Measurements from ENCODE around the gene LAGE3. TPM values are rescaled to one million over a fixed set of nuclear protein-coding genes. Genes with fewer than 3 reads are reported as not detected.

Gene LAGE3
- total RNA-seq, 1 experiment from 2014 or later = 175 TPM

DNA sequence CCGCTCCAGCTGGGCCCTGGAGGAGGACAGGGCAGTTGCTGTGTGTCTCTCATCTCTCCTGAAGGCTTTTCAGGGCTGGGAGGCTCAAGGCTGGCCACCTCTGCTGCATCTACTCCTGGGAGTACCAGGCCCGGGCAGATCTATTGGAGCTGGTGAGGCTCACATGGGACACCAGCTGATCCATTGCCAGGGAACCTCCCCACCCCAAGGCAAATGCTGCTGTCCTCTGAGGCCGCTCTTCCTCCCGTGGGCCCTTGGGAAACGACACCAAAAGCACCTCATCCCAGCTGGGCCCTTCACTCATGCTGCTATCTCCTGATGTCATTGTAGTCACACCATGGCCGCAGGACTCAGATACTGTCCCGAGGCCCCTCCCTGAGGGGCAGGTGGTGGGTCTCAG is 3.7 kb upstream of the LAGE3 start:
- intact Hi-C loops (cut with micrococcal nuclease; ENCODE audit: unreplicated experiment) = no loop called here
- Histone ChIP-seq H3K27me3 (ENCODE audit: control insufficient read depth, insufficient read depth, low read length) (no peaks in the 10 kb centered on the region), H3K36me3 (ENCODE audit: control insufficient read depth, insufficient read depth, low read length) (no peaks in the 10 kb centered on the region), H3K27ac (ENCODE audit: low read length) (no peak overlapping the region), H3K4me3 (ENCODE audit: low read depth in 2 of 2, low read length in 2 of 2) (no peak overlapping the region), H3K9me3 (ENCODE audit: control insufficient read depth, insufficient read depth, low read depth, low read length) (no peaks in the 10 kb centered on the region), H3K4me1 (ENCODE audit: control insufficient read depth, insufficient read depth, low read length) (peaks cover 24% of the 10 kb centered on the region)
- TF ChIP-seq, protein P1, sequence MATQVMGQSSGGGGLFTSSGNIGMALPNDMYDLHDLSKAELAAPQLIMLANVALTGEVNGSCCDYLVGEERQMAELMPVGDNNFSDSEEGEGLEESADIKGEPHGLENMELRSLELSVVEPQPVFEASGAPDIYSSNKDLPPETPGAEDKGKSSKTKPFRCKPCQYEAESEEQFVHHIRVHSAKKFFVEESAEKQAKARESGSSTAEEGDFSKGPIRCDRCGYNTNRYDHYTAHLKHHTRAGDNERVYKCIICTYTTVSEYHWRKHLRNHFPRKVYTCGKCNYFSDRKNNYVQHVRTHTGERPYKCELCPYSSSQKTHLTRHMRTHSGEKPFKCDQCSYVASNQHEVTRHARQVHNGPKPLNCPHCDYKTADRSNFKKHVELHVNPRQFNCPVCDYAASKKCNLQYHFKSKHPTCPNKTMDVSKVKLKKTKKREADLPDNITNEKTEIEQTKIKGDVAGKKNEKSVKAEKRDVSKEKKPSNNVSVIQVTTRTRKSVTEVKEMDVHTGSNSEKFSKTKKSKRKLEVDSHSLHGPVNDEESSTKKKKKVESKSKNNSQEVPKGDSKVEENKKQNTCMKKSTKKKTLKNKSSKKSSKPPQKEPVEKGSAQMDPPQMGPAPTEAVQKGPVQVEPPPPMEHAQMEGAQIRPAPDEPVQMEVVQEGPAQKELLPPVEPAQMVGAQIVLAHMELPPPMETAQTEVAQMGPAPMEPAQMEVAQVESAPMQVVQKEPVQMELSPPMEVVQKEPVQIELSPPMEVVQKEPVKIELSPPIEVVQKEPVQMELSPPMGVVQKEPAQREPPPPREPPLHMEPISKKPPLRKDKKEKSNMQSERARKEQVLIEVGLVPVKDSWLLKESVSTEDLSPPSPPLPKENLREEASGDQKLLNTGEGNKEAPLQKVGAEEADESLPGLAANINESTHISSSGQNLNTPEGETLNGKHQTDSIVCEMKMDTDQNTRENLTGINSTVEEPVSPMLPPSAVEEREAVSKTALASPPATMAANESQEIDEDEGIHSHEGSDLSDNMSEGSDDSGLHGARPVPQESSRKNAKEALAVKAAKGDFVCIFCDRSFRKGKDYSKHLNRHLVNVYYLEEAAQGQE (IDR thresholded peaks at IDR 0.05; ENCODE audit: insufficient read depth in 1 of 2, low read depth in 2 of 2, low read length in 1 of 2) = no peak
- TF ChIP-seq POLR2AphosphoS5 (IDR thresholded peaks at IDR 0.05; ENCODE audit: low read depth, low read length) (no peak), SIN3A (IDR thresholded peaks at IDR 0.05; ENCODE audit: borderline replicate concordance, insufficient read depth, low read depth, low read length) (no peak), TCF7L2 (IDR thresholded peaks at IDR 0.05; ENCODE audit: low read depth, low read length) (no peak)
- TF ChIP-seq, protein P2, sequence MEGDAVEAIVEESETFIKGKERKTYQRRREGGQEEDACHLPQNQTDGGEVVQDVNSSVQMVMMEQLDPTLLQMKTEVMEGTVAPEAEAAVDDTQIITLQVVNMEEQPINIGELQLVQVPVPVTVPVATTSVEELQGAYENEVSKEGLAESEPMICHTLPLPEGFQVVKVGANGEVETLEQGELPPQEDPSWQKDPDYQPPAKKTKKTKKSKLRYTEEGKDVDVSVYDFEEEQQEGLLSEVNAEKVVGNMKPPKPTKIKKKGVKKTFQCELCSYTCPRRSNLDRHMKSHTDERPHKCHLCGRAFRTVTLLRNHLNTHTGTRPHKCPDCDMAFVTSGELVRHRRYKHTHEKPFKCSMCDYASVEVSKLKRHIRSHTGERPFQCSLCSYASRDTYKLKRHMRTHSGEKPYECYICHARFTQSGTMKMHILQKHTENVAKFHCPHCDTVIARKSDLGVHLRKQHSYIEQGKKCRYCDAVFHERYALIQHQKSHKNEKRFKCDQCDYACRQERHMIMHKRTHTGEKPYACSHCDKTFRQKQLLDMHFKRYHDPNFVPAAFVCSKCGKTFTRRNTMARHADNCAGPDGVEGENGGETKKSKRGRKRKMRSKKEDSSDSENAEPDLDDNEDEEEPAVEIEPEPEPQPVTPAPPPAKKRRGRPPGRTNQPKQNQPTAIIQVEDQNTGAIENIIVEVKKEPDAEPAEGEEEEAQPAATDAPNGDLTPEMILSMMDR (IDR thresholded peaks at IDR 0.05) = no peak
- CTCF ChIA-PET = no interaction called here
- DNase-seq (ENCODE audit: low read depth, low spot score) = no peak
- POLR2A ChIA-PET = no interaction called here
- BruUV-seq (replicated peaks) = no TSS peak
- no peak for ATAC-seq
- in situ Hi-C loops (cut with HindIII; ENCODE audit: low pct_unique_long_range_greater_than_20kb, low sequenced_read_pairs) = no loop called here

DNA sequence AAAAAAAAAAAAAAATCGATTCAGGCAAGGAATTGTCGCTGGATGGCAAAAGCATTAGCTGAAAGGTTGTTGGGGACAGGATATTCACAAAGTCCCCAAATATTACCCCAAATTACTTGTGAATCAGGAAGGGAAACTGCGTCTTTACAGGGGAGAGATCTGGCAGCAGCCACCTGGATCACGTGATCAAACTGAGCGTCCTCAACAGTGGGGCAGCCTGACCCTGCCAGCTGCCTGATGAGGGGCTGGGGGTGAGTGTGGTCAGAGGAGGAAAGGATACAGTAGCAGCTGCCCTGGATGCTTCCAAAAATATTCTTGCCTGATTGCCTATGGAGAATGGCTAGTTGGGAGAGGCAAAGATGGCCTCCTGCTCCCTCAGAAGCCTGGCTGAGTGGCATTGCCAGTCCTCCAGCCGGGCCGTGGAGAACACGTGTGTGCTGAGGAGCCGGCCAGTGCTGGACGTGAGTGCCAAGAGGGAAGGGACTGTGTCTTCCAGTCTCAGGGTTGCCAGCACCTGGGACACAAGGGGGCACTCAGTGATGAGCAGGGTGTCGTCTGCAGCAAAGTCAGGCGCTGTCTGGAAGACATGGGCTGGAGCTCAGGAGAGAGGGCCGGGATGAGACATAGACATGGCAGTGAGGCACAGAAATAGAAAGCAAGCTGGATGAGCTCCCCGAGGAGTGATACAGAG is 3.0 kb upstream of the LAGE3 start:
- H3K4me3 ChIP-seq (ENCODE audit: low read depth in 2 of 2, low read length in 2 of 2) = no peak overlapping the region
- ATAC-seq = no peak
- no peaks in the 10 kb centered on the region for H3K36me3 ChIP-seq (ENCODE audit: control insufficient read depth, insufficient read depth, low read length)
- no peak for DNase-seq (ENCODE audit: low read depth, low spot score)
- peaks cover 28% of the 10 kb centered on the region for H3K4me1 ChIP-seq (ENCODE audit: control insufficient read depth, insufficient read depth, low read length)
- in situ Hi-C loops (cut with HindIII; ENCODE audit: low pct_unique_long_range_greater_than_20kb, low sequenced_read_pairs) = no loop called here
- TF ChIP-seq POLR2AphosphoS5 (IDR thresholded peaks at IDR 0.05; ENCODE audit: low read depth, low read length) (no peak), SIN3A (IDR thresholded peaks at IDR 0.05; ENCODE audit: borderline replicate concordance, insufficient read depth, low read depth, low read length) (no peak), TCF7L2 (IDR thresholded peaks at IDR 0.05; ENCODE audit: low read depth, low read length) (no peak)
- TF ChIP-seq, protein P1 (IDR thresholded peaks at IDR 0.05; ENCODE audit: insufficient read depth in 1 of 2, low read depth in 2 of 2, low read length in 1 of 2) = no peak
- TF ChIP-seq, protein P2 (IDR thresholded peaks at IDR 0.05) = no peak
- no peaks in the 10 kb centered on the region for H3K27me3 ChIP-seq (ENCODE audit: control insufficient read depth, insufficient read depth, low read length)
- intact Hi-C loops (cut with micrococcal nuclease; ENCODE audit: unreplicated experiment) = no loop called here
- BruUV-seq (replicated peaks) = no TSS peak
- no peaks in the 10 kb centered on the region for H3K9me3 ChIP-seq (ENCODE audit: control insufficient read depth, insufficient read depth, low read depth, low read length)
- no peak overlapping the region for H3K27ac ChIP-seq (ENCODE audit: low read length)
- CTCF ChIA-PET = interaction anchor here (1.3 kb wide), 1 partner anchor 109 kb away, joined by 12 read pairs; no protein-coding TSS in a partner anchor
- POLR2A ChIA-PET = no interaction called here
